Right lobe of liver (tissue), 4 donors: ENCODE data around the gene OVOL3.

Experiments used
- POLR2A ChIP-seq: fragments of 450-650 bp; IDR thresholded peaks from one replicate; pipeline ENCODE4 v1.6.1; 2017; ENCODE audit warnings: antibody characterized with exemption, mild to moderate bottlenecking
- TF ChIP-seq, protein P1 (sequence below), 4 donors: fragments of 200-600 bp in 3 of 4; fragments of 450-650 bp in 1 of 4; IDR thresholded peaks; one replicate each; pipeline versions ENCODE4 v1.5.1 to v1.8.0; 2016 to 2022; ENCODE audit warnings: antibody characterized with exemption in 4 of 4, mild to moderate bottlenecking in 2 of 4
- donor health status: DM: no; HTN: no; CAD: no.
- donor health status: DM: no; HTN: no; CAD: no.
- donor health status: DM: no; HTN: yes; CAD: no.

DNA sequence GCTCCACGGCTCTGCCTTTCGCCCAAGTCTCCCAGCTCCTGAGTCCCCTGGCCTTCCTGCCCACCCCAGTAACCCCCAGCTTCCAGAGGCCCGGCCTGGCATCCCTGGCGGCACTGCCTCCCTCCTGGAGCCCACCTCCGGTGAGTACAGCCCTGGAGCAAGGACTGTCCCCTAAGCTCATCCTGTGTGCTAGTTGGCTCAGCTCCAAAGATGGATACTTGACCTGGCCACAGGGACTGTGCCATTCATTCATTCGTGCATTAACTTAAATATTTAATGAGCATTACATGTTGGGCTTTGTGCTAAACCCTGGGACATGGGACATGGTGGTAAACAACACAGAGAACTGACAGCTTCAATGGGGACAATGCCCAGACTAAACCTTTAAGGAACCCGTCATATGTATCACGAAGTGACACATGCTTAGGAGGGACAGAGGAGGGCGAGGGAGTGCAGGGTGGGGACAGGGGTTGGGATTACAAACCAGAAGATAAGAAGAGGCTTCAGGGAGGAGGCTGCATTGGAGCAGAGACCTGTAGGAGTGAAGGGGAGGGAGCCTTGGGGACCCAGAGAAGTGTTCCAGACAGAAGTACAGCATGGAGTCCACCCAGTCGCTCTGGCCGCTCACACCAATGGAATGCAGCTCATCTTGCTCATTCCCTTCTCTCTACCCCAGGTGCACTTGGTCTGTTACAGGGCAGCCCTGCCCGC, 6.9 kb upstream of the OVOL3 start:
- TF ChIP-seq POLR2A: no peak
- TF ChIP-seq, protein P1, sequence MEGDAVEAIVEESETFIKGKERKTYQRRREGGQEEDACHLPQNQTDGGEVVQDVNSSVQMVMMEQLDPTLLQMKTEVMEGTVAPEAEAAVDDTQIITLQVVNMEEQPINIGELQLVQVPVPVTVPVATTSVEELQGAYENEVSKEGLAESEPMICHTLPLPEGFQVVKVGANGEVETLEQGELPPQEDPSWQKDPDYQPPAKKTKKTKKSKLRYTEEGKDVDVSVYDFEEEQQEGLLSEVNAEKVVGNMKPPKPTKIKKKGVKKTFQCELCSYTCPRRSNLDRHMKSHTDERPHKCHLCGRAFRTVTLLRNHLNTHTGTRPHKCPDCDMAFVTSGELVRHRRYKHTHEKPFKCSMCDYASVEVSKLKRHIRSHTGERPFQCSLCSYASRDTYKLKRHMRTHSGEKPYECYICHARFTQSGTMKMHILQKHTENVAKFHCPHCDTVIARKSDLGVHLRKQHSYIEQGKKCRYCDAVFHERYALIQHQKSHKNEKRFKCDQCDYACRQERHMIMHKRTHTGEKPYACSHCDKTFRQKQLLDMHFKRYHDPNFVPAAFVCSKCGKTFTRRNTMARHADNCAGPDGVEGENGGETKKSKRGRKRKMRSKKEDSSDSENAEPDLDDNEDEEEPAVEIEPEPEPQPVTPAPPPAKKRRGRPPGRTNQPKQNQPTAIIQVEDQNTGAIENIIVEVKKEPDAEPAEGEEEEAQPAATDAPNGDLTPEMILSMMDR (IDR thresholded peaks at IDR 0.05): no peak
